H9 (cell line): ENCODE results near the gene BBOX1. TPM values are rescaled to one million over a fixed set of nuclear protein-coding genes. Genes with fewer than 3 reads are reported as not detected.
"Not testable (repeated sequence)": the region's sequence is repeated elsewhere in the genome, so short reads cannot be mapped to it uniquely, and the experiment has no call there.

Experiments
- DNase-seq: peaks from one replicate; pipeline ENCODE4 v3.0.0-alpha.2; 2017
- H2AFZ ChIP-seq: one replicate; pipeline ENCODE4 v1.6.1; 2013; ENCODE audit warnings: mild to moderate bottlenecking, low read length, control low read depth, moderate library complexity
- H2AK5ac ChIP-seq: 2 replicates; pipeline ENCODE4 v1.6.1; 2013; ENCODE audit warnings: low read length, control low read depth, mixed read lengths; ENCODE audit not compliant: insufficient read length
- H2BK120ac ChIP-seq: one replicate; pipeline ENCODE4 v1.6.1; 2013; ENCODE audit warnings: low read depth, mild to moderate bottlenecking, low read length, control low read depth, inconsistent platforms; ENCODE audit not compliant: poor library complexity, severe bottlenecking
- H2BK12ac ChIP-seq: 2 replicates; pipeline ENCODE4 v1.6.1; 2013; ENCODE audit warnings: low read length, control low read depth, mixed read lengths, low read depth; ENCODE audit not compliant: insufficient read length
- H2BK15ac ChIP-seq: 2 replicates; pipeline ENCODE4 v1.6.1; 2013; ENCODE audit warnings: low read depth, low read length, control low read depth
- H2BK20ac ChIP-seq: one replicate; pipeline ENCODE4 v1.6.1; 2013; ENCODE audit warnings: low read depth, mild to moderate bottlenecking, low read length, control low read depth, inconsistent platforms; ENCODE audit not compliant: poor library complexity, severe bottlenecking
- H2BK5ac ChIP-seq: 2 replicates; pipeline ENCODE4 v1.6.1; 2013; ENCODE audit warnings: low read length, control low read depth, mixed read lengths; ENCODE audit not compliant: insufficient read length
- H3K14ac ChIP-seq: 2 replicates; pipeline ENCODE4 v1.6.1; 2013; ENCODE audit warnings: low read length, control low read depth; ENCODE audit not compliant: insufficient read depth
- H3K18ac ChIP-seq: 2 replicates; pipeline ENCODE4 v1.6.1; 2013; ENCODE audit warnings: low read depth, mild to moderate bottlenecking, mixed read lengths, low read length, control low read depth; ENCODE audit not compliant: insufficient read length
- H3K23ac ChIP-seq: 2 replicates; pipeline ENCODE4 v1.6.1; 2013; ENCODE audit warnings: low read length, control low read depth, mixed read lengths, low read depth; ENCODE audit not compliant: insufficient read length
- H3K23me2 ChIP-seq: 2 replicates; pipeline ENCODE4 v1.6.1; 2013; ENCODE audit warnings: low read depth, mild to moderate bottlenecking, mixed read lengths, low read length, control low read depth; ENCODE audit not compliant: insufficient read length, poor library complexity, severe bottlenecking
- H3K27ac ChIP-seq: 2 replicates; pipeline ENCODE4 v1.5.1; 2013; ENCODE audit warnings: low read length, control low read depth, mixed read lengths, low read depth; ENCODE audit not compliant: insufficient read length
- H3K27me3 ChIP-seq: 2 replicates; pipeline ENCODE4 v1.6.1; 2013; ENCODE audit warnings: low read length, control low read depth, inconsistent platforms; ENCODE audit not compliant: insufficient read depth
- H3K4ac ChIP-seq: 2 replicates; pipeline ENCODE4 v1.6.1; 2013; ENCODE audit warnings: low read depth, mild to moderate bottlenecking, control low read depth, inconsistent platforms, low read length, moderate library complexity
- H3K4me1 ChIP-seq: 2 replicates; pipeline ENCODE4 v1.6.1; 2013; ENCODE audit warnings: low read length, control low read depth, inconsistent platforms; ENCODE audit not compliant: insufficient read depth
- H3K4me2 ChIP-seq: 2 replicates; pipeline ENCODE4 v1.6.1; 2013; ENCODE audit warnings: low read length, control low read depth, mixed read lengths; ENCODE audit not compliant: insufficient read length, insufficient read depth
- H3K56ac ChIP-seq: 2 replicates; pipeline ENCODE4 v1.6.1; 2013; ENCODE audit warnings: low read depth, mild to moderate bottlenecking, mixed read lengths, low read length, control low read depth; ENCODE audit not compliant: insufficient read length
- H3K79me1 ChIP-seq: 2 replicates; pipeline ENCODE4 v1.6.1; 2013; ENCODE audit warnings: low read depth, mild to moderate bottlenecking, moderate library complexity, low read length, control low read depth, inconsistent platforms; ENCODE audit not compliant: insufficient read depth, poor library complexity, severe bottlenecking
- H3K79me2 ChIP-seq: 2 replicates; pipeline ENCODE4 v1.6.1; 2013; ENCODE audit warnings: low read length, control low read depth, inconsistent platforms; ENCODE audit not compliant: insufficient read depth
- H3K9ac ChIP-seq: 2 replicates; pipeline ENCODE4 v1.6.1; 2013; ENCODE audit warnings: low read length, control low read depth, mixed read lengths; ENCODE audit not compliant: insufficient read length; ENCODE audit errors: extremely low read depth
- H3K9me3 ChIP-seq: one replicate; pipeline ENCODE4 v1.6.1; 2013; ENCODE audit warnings: low read depth, low read length, inconsistent platforms; ENCODE audit not compliant: control insufficient read depth
- H3T11ph ChIP-seq: one replicate; pipeline ENCODE4 v1.6.1; 2013; ENCODE audit warnings: mild to moderate bottlenecking, low read length, control low read depth, inconsistent platforms
- H4K20me1 ChIP-seq: one replicate; pipeline ENCODE4 v1.6.1; 2013; ENCODE audit not compliant: control insufficient read depth, insufficient read length, insufficient read depth
- H4K5ac ChIP-seq: 2 replicates; pipeline ENCODE4 v1.6.1; 2013; ENCODE audit warnings: low read depth, mild to moderate bottlenecking, mixed read lengths, low read length, control low read depth; ENCODE audit not compliant: insufficient read length
- H4K8ac ChIP-seq: replicated peaks from 2 replicates; pipeline ENCODE4 v1.6.1; 2013; ENCODE audit warnings: low read length, control low read depth, mixed read lengths, low read depth; ENCODE audit not compliant: insufficient read length
- H4K91ac ChIP-seq: 2 replicates; pipeline ENCODE4 v1.6.1; 2013; ENCODE audit warnings: low read depth, mild to moderate bottlenecking, moderate library complexity, mixed read lengths, low read length, control low read depth; ENCODE audit not compliant: insufficient read length
- H3K27ac Mint-ChIP-seq, 3 experiments: 2 replicates in 2 of 3; 3 replicates in 1 of 3; pipeline ENCODE4 v1.8.0; 2020 to 2021; ENCODE audit warnings: mixed read lengths in 3 of 3, mild to moderate bottlenecking in 1 of 3, moderate library complexity in 1 of 3
- H3K27me3 Mint-ChIP-seq: 2 replicates; pipeline ENCODE4 v1.8.0; 2021; ENCODE audit warnings: low read depth, mild to moderate bottlenecking, moderate library complexity, mixed read lengths
- H3K36me3 Mint-ChIP-seq, 3 experiments: 2 replicates in 2 of 3; 3 replicates in 1 of 3; pipeline ENCODE4 v1.8.0; 2020 to 2021; ENCODE audit warnings: low read depth in 3 of 3, mixed read lengths in 3 of 3; ENCODE audit not compliant: insufficient read depth in 1 of 3
- H3K4me1 Mint-ChIP-seq, 2 experiments: 2 replicates each; pipeline ENCODE4 v1.8.0; 2020; ENCODE audit warnings: mixed read lengths in 2 of 2
- H3K4me3 Mint-ChIP-seq, 2 experiments: 2 replicates in 1 of 2; 3 replicates in 1 of 2; pipeline ENCODE4 v1.8.0; 2020 to 2021; ENCODE audit warnings: mild to moderate bottlenecking in 2 of 2, mixed read lengths in 2 of 2, moderate library complexity in 1 of 2
- H3K9me3 Mint-ChIP-seq, 2 experiments: 2 replicates in 1 of 2; 3 replicates in 1 of 2; pipeline ENCODE4 v1.8.0; 2020; ENCODE audit warnings: mild to moderate bottlenecking in 2 of 2, mixed read lengths in 2 of 2, moderate library complexity in 1 of 2
- CTCF ChIP-seq: fragments of 200-600 bp; sonication (generic); conservative IDR thresholded peaks from 3 replicates; pipeline ENCODE4 v1.8.0; 2021; ENCODE audit warnings: antibody characterized with exemption, mild to moderate bottlenecking
- WGBS: extraction: QIAGEN DNeasy Blood & Tissue Kit; methylation state at CpG from one replicate; pipeline ENCODE4 v1.1.7; 2013; ENCODE audit warnings: missing lambda C conversion rate, low lambda C conversion rate, mixed read lengths; ENCODE audit not compliant: insufficient read length; ENCODE audit errors: extremely low coverage; 5-methylcytosine and 5-hydroxymethylcytosine counted together
- total RNA-seq: library from RNA; stranded (reverse); gene quantifications from 2 replicates; pipeline ENCODE4 v1.2.1, GENCODE V29; 2021

BBOX1 gene
- total RNA-seq, 1 experiment from 2014 or later: not detected

- no peaks in the 10 kb centered on the region for H3K4me1 ChIP-seq
- TF ChIP-seq CTCF: no peak
- H4K91ac ChIP-seq: no peak overlapping the region
- H2BK12ac ChIP-seq: no peak overlapping the region
- no peak overlapping the region for H3K56ac ChIP-seq
- H3K27me3 Mint-ChIP-seq: no peaks in the 10 kb centered on the region
- H3K27me3 ChIP-seq: no peaks in the 10 kb centered on the region; the same call in 1 of the 2 replicates
- H3T11ph ChIP-seq: no peak overlapping the region
- no peak overlapping the region for H3K14ac ChIP-seq
- H3K18ac ChIP-seq: no peak overlapping the region
- H3K4me1 Mint-ChIP-seq: no peaks in the 10 kb centered on the region
- no peak overlapping the region for H2BK5ac ChIP-seq
- H3K4me3 Mint-ChIP-seq: no peak overlapping the region
- H3K79me2 ChIP-seq: no peaks in the 10 kb centered on the region
- H3K23ac ChIP-seq: no peak overlapping the region
- H2BK20ac ChIP-seq: no peak overlapping the region
- no peak overlapping the region for H3K4me2 ChIP-seq
- no peaks in the 10 kb centered on the region; a peak in 1 of 5 replicates for H3K9me3 Mint-ChIP-seq
- H4K8ac ChIP-seq: no peak overlapping the region
- no peaks in the 10 kb centered on the region for H3K79me1 ChIP-seq
- H2AK5ac ChIP-seq: no peak overlapping the region
- no peaks in the 10 kb centered on the region for H3K23me2 ChIP-seq
- no peaks in the 10 kb centered on the region for H3K9me3 ChIP-seq
- H3K4ac ChIP-seq: no peak overlapping the region
- no peak overlapping the region for H2BK120ac ChIP-seq
- H3K36me3 Mint-ChIP-seq: peaks cover 0 to 2% (median 0%) of the 10 kb centered on the region in 3 experiments; a peak in 1 of 7 replicates
- no peak overlapping the region for H3K27ac Mint-ChIP-seq
- no CpG with 5 or more reads among the region's 9 CpGs for WGBS
- no peak overlapping the region for H2AFZ ChIP-seq
- H4K20me1 ChIP-seq: no peaks in the 10 kb centered on the region
- DNase-seq: no peak
- no peak overlapping the region for H4K5ac ChIP-seq
- H2BK15ac ChIP-seq: no peak overlapping the region
- H3K9ac ChIP-seq: no peak overlapping the region
- H3K27ac ChIP-seq: no peak overlapping the region
Measured at GRCh38 chr11:27174672-27175210, 134.1 kb downstream of the BBOX1 start.

GRCh38 chr11:27175562-27175961 lies 134.9 kb downstream of the BBOX1 start:
- not testable (repeated sequence) for H2BK12ac ChIP-seq, DNase-seq, H2BK20ac ChIP-seq, H3K14ac ChIP-seq, H3K27me3 ChIP-seq, H3K23ac ChIP-seq, H4K8ac ChIP-seq, H3K79me2 ChIP-seq, H2AFZ ChIP-seq, H3K4me1 Mint-ChIP-seq, H2BK5ac ChIP-seq, H3K4ac ChIP-seq, H3K27me3 Mint-ChIP-seq, H3K18ac ChIP-seq, H2BK120ac ChIP-seq, H3K9me3 Mint-ChIP-seq, H3K9me3 ChIP-seq, H3K23me2 ChIP-seq, H3K56ac ChIP-seq, H3K27ac Mint-ChIP-seq, H3K4me3 Mint-ChIP-seq, H3K4me2 ChIP-seq, H4K20me1 ChIP-seq, H3K9ac ChIP-seq, H3K4me1 ChIP-seq, H3K79me1 ChIP-seq, H3K36me3 Mint-ChIP-seq, H4K91ac ChIP-seq, H3K27ac ChIP-seq, H4K5ac ChIP-seq, H3T11ph ChIP-seq, H2BK15ac ChIP-seq, H2AK5ac ChIP-seq
- WGBS: no CpG with 5 or more reads among the region's 4 CpGs
